ENCODE data around the gene CELF4.

CELF4 gene

GRCh38 chr18:37225279-37225678, 340.3 kb downstream of the CELF4 start:
- FAIRE-seq (no peak), DNase-seq (ENCODE audit: insufficient read length) (no peak)
- TF ChIP-seq POLR2A (IDR thresholded peaks at IDR 0.05; ENCODE audit: low read depth, low read length) (no peak), POLR2AphosphoS5 (IDR thresholded peaks at IDR 0.05; ENCODE audit: low read depth, low read length) (no peak), TAF1 (IDR thresholded peaks at IDR 0.05; ENCODE audit: borderline replicate concordance, low read depth, low read length) (no peak)

- FAIRE-seq (no peak), DNase-seq (ENCODE audit: insufficient read length) (no peak)
- TF ChIP-seq POLR2AphosphoS5 (IDR thresholded peaks at IDR 0.05; ENCODE audit: low read depth, low read length) (no peak), POLR2A (IDR thresholded peaks at IDR 0.05; ENCODE audit: low read depth, low read length) (no peak), TAF1 (IDR thresholded peaks at IDR 0.05; ENCODE audit: borderline replicate concordance, low read depth, low read length) (no peak)
Observed at GRCh38 chr18:37222999-37223378, 342.6 kb downstream of the CELF4 start.

- DNase-seq (ENCODE audit: insufficient read length): no peak
- FAIRE-seq: no peak
- TF ChIP-seq POLR2A (IDR thresholded peaks at IDR 0.05; ENCODE audit: low read depth, low read length): no peak
- TF ChIP-seq POLR2AphosphoS5 (IDR thresholded peaks at IDR 0.05; ENCODE audit: low read depth, low read length): no peak
- no peak for TF ChIP-seq TAF1 (IDR thresholded peaks at IDR 0.05; ENCODE audit: borderline replicate concordance, low read depth, low read length)
Observed at GRCh38 chr18:37222354-37222998, 343.1 kb downstream of the CELF4 start.

- DNase-seq (ENCODE audit: insufficient read length) (no peak), FAIRE-seq (no peak)
- TF ChIP-seq TAF1 (IDR thresholded peaks at IDR 0.05; ENCODE audit: borderline replicate concordance, low read depth, low read length) (no peak), POLR2AphosphoS5 (IDR thresholded peaks at IDR 0.05; ENCODE audit: low read depth, low read length) (no peak), POLR2A (IDR thresholded peaks at IDR 0.05; ENCODE audit: low read depth, low read length) (no peak)
Observed at GRCh38 chr18:37219257-37219656, 346.3 kb downstream of the CELF4 start.

GRCh38 chr18:37218022-37218590, 347.5 kb downstream of the CELF4 start:
- TF ChIP-seq TAF1 (IDR thresholded peaks at IDR 0.05; ENCODE audit: borderline replicate concordance, low read depth, low read length): no peak
- no peak for TF ChIP-seq POLR2AphosphoS5 (IDR thresholded peaks at IDR 0.05; ENCODE audit: low read depth, low read length)
- TF ChIP-seq POLR2A (IDR thresholded peaks at IDR 0.05; ENCODE audit: low read depth, low read length): no peak
- DNase-seq (ENCODE audit: insufficient read length): no peak
- no peak for FAIRE-seq

- no peak for TF ChIP-seq TAF1 (IDR thresholded peaks at IDR 0.05; ENCODE audit: borderline replicate concordance, low read depth, low read length)
- TF ChIP-seq POLR2AphosphoS5 (IDR thresholded peaks at IDR 0.05; ENCODE audit: low read depth, low read length): no peak
- TF ChIP-seq POLR2A (IDR thresholded peaks at IDR 0.05; ENCODE audit: low read depth, low read length): no peak
- FAIRE-seq (no peak), DNase-seq (ENCODE audit: insufficient read length) (no peak)
Observed at GRCh38 chr18:37210781-37211180, 354.8 kb downstream of the CELF4 start.

- FAIRE-seq (no peak), DNase-seq (ENCODE audit: insufficient read length) (no peak)
- TF ChIP-seq POLR2AphosphoS5 (IDR thresholded peaks at IDR 0.05; ENCODE audit: low read depth, low read length) (no peak), TAF1 (IDR thresholded peaks at IDR 0.05; ENCODE audit: borderline replicate concordance, low read depth, low read length) (no peak), POLR2A (IDR thresholded peaks at IDR 0.05; ENCODE audit: low read depth, low read length) (no peak)
Observed at GRCh38 chr18:37207343-37207742, 358.3 kb downstream of the CELF4 start.

GRCh38 chr18:37199741-37200140, 365.9 kb downstream of the CELF4 start:
- no peak for FAIRE-seq
- no peak for DNase-seq (ENCODE audit: insufficient read length)
- TF ChIP-seq POLR2AphosphoS5 (IDR thresholded peaks at IDR 0.05; ENCODE audit: low read depth, low read length): no peak
- TF ChIP-seq POLR2A (IDR thresholded peaks at IDR 0.05; ENCODE audit: low read depth, low read length): no peak

Data from GM12892 (cell line).